ENCODE measurements around the gene PTPRE.

PTPRE gene

GRCh38 chr10:127951861-127952574 lies 45.1 kb downstream of the PTPRE start:
- ATAC-seq (ENCODE audit: low read depth) (no peak), DNase-seq (ENCODE audit: low spot score) (no peak)
- Histone ChIP-seq H3K9me3 (ENCODE audit: severe bottlenecking) (no peaks in the 10 kb centered on the region), H3K27ac (ENCODE audit: poor library complexity, severe bottlenecking) (no peak overlapping the region), H3K4me1 (ENCODE audit: insufficient read depth, poor library complexity, severe bottlenecking) (peaks cover 20% of the 10 kb centered on the region), H3K27me3 (ENCODE audit: insufficient read depth, poor library complexity, severe bottlenecking) (no peaks in the 10 kb centered on the region), H3K36me3 (ENCODE audit: low read depth) (no peaks in the 10 kb centered on the region), H3K4me3 (ENCODE audit: severe bottlenecking) (no peak overlapping the region)
- TF ChIP-seq, protein P1, sequence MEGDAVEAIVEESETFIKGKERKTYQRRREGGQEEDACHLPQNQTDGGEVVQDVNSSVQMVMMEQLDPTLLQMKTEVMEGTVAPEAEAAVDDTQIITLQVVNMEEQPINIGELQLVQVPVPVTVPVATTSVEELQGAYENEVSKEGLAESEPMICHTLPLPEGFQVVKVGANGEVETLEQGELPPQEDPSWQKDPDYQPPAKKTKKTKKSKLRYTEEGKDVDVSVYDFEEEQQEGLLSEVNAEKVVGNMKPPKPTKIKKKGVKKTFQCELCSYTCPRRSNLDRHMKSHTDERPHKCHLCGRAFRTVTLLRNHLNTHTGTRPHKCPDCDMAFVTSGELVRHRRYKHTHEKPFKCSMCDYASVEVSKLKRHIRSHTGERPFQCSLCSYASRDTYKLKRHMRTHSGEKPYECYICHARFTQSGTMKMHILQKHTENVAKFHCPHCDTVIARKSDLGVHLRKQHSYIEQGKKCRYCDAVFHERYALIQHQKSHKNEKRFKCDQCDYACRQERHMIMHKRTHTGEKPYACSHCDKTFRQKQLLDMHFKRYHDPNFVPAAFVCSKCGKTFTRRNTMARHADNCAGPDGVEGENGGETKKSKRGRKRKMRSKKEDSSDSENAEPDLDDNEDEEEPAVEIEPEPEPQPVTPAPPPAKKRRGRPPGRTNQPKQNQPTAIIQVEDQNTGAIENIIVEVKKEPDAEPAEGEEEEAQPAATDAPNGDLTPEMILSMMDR (IDR thresholded peaks at IDR 0.05; ENCODE audit: poor library complexity, severe bottlenecking) = no peak

DNA sequence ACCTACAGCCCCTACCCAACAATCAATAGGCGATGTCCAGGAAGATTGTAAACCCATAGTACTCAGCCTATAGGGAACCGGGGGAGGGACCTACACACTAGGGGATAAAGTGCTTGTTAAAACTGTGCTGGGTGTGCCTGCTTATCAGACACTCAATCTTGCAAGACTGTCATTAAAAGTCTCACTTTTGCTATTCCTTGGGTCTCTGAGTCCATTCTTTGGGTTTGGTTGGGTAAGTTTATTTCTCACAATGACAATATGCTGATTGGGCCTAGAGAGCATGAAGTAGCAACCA lies 45.6 kb downstream of the PTPRE start:
- ATAC-seq (ENCODE audit: low read depth) (no peak), DNase-seq (ENCODE audit: low spot score) (no peak)
- no peaks in the 10 kb centered on the region for H3K27me3 ChIP-seq (ENCODE audit: insufficient read depth, poor library complexity, severe bottlenecking)
- no peak overlapping the region for H3K4me3 ChIP-seq (ENCODE audit: severe bottlenecking)
- no peaks in the 10 kb centered on the region for H3K36me3 ChIP-seq (ENCODE audit: low read depth)
- H3K27ac ChIP-seq (ENCODE audit: poor library complexity, severe bottlenecking) = no peak overlapping the region
- H3K9me3 ChIP-seq (ENCODE audit: severe bottlenecking) = no peaks in the 10 kb centered on the region
- H3K4me1 ChIP-seq (ENCODE audit: insufficient read depth, poor library complexity, severe bottlenecking) = peaks cover 15% of the 10 kb centered on the region
- TF ChIP-seq, protein P1 (IDR thresholded peaks at IDR 0.05; ENCODE audit: poor library complexity, severe bottlenecking) = no peak

DNA sequence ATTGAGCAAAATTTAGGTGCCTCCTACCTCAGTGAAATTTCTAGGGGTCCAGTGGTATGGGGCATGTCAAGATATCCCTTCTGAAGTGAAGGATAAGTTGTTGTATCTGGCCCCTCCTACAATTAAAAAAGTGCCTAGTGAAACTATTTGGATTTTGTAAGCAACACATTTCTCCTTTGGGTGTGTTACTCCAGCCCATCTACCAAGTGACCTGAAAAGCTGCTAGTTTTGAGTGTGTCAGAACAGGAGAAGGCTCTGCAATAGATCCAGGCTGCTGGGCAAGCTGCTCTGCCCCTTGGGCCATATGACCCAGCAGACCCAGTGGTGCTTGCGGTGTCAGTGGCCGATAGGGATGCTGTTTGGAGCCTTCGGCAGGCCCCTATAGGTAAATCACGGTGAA lies 46.0 kb downstream of the PTPRE start:
- no peak for ATAC-seq (ENCODE audit: low read depth)
- TF ChIP-seq, protein P1 (IDR thresholded peaks at IDR 0.05; ENCODE audit: poor library complexity, severe bottlenecking) = no peak
- peaks cover 13% of the 10 kb centered on the region for H3K4me1 ChIP-seq (ENCODE audit: insufficient read depth, poor library complexity, severe bottlenecking)
- no peak for DNase-seq (ENCODE audit: low spot score)
- H3K36me3 ChIP-seq (ENCODE audit: low read depth) = no peaks in the 10 kb centered on the region
- H3K4me3 ChIP-seq (ENCODE audit: severe bottlenecking) = no peak overlapping the region
- H3K27me3 ChIP-seq (ENCODE audit: insufficient read depth, poor library complexity, severe bottlenecking) = no peaks in the 10 kb centered on the region
- H3K27ac ChIP-seq (ENCODE audit: poor library complexity, severe bottlenecking) = no peak overlapping the region
- no peaks in the 10 kb centered on the region for H3K9me3 ChIP-seq (ENCODE audit: severe bottlenecking)

GRCh38 chr10:127953876-127954275 lies 47.0 kb downstream of the PTPRE start:
- Histone ChIP-seq H3K27me3 (ENCODE audit: insufficient read depth, poor library complexity, severe bottlenecking) (no peaks in the 10 kb centered on the region), H3K4me1 (ENCODE audit: insufficient read depth, poor library complexity, severe bottlenecking) (peaks cover 5% of the 10 kb centered on the region), H3K27ac (ENCODE audit: poor library complexity, severe bottlenecking) (no peak overlapping the region), H3K4me3 (ENCODE audit: severe bottlenecking) (no peak overlapping the region), H3K36me3 (ENCODE audit: low read depth) (no peaks in the 10 kb centered on the region), H3K9me3 (ENCODE audit: severe bottlenecking) (no peaks in the 10 kb centered on the region)
- TF ChIP-seq, protein P1 (IDR thresholded peaks at IDR 0.05; ENCODE audit: poor library complexity, severe bottlenecking) = no peak
- ATAC-seq (ENCODE audit: low read depth) (no peak), DNase-seq (ENCODE audit: low spot score) (no peak)

DNA sequence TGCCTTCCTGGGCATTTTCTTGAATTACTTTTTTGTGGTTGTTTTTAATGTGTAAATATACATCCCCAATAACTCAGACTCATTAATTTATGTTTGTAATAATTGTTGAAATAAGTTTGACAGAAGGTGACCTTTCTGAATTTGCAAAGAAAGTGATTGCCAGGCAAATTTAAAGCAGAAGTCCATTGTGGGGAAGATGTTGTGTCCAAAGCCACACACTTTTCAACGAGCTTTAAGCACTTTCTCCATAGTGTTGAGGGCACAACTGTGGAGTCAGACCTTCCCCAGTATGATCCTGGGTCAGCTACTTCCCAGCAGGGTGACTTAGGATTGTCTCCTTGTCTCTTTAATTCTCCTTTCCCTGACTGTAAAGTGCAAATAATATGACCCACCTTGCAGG lies 52.5 kb downstream of the PTPRE start:
- H3K27ac ChIP-seq (ENCODE audit: poor library complexity, severe bottlenecking) = no peak overlapping the region
- no peak for ATAC-seq (ENCODE audit: low read depth)
- H3K4me1 ChIP-seq (ENCODE audit: insufficient read depth, poor library complexity, severe bottlenecking) = no peaks in the 10 kb centered on the region
- H3K4me3 ChIP-seq (ENCODE audit: severe bottlenecking) = no peak overlapping the region
- no peak for DNase-seq (ENCODE audit: low spot score)
- no peaks in the 10 kb centered on the region for H3K27me3 ChIP-seq (ENCODE audit: insufficient read depth, poor library complexity, severe bottlenecking)
- H3K9me3 ChIP-seq (ENCODE audit: severe bottlenecking) = no peaks in the 10 kb centered on the region
- TF ChIP-seq, protein P1 (IDR thresholded peaks at IDR 0.05; ENCODE audit: poor library complexity, severe bottlenecking) = no peak
- H3K36me3 ChIP-seq (ENCODE audit: low read depth) = no peaks in the 10 kb centered on the region
